GM19324 (cell line): ENCODE data around the gene TNFSF15.

Experiments used
- ATAC-seq: cut with Tn5 transposase; IDR thresholded peaks from one replicate; pipeline ENCODE4 v1.9.1; 2021; ENCODE audit warnings: mild to moderate bottlenecking, moderate library complexity; ENCODE audit not compliant: unreplicated experiment, low FRiP score

The TNFSF15 gene

GRCh38 chr9:114805670-114806525 lies at the start of gene TNFSF15:
TSS of gene TNFSF15 (minus strand) at chr9:114806039. CDS start at chr9:114806012, 27 bp downstream.
- peak; percentile 98 for ATAC-seq

- ATAC-seq = no peak
These were observed 49.6 kb upstream of the TNFSF15 start for GRCh38 chr9:114855488-114855887.

GRCh38 chr9:114854736-114855355 lies 49.0 kb upstream of the TNFSF15 start:
- no peak for ATAC-seq

GRCh38 chr9:114853071-114853855 lies 47.4 kb upstream of the TNFSF15 start:
- ATAC-seq = no peak

GRCh38 chr9:114852050-114852594 lies 46.3 kb upstream of the TNFSF15 start:
- ATAC-seq = no peak

GRCh38 chr9:114851306-114851705 lies 45.5 kb upstream of the TNFSF15 start:
- ATAC-seq = no peak

GRCh38 chr9:114850871-114851270 lies 45.0 kb upstream of the TNFSF15 start:
- no peak for ATAC-seq

GRCh38 chr9:114849450-114849849 lies 43.6 kb upstream of the TNFSF15 start:
- ATAC-seq = no peak

- ATAC-seq = no peak
These were observed 41.9 kb upstream of the TNFSF15 start for GRCh38 chr9:114847492-114848417.

GRCh38 chr9:114845373-114845772 lies 39.5 kb upstream of the TNFSF15 start:
- no peak for ATAC-seq

- ATAC-seq = no peak
These were observed 38.9 kb upstream of the TNFSF15 start for GRCh38 chr9:114844766-114845165.

- no peak for ATAC-seq
These were observed 32.1 kb upstream of the TNFSF15 start for GRCh38 chr9:114837923-114838322.

- no peak for ATAC-seq
These were observed 30.9 kb upstream of the TNFSF15 start for GRCh38 chr9:114836769-114837168.

GRCh38 chr9:114834386-114834785 lies 28.5 kb upstream of the TNFSF15 start:
- ATAC-seq = no peak

GRCh38 chr9:114830546-114830945 lies 24.7 kb upstream of the TNFSF15 start:
- no peak for ATAC-seq

- no peak for ATAC-seq
These were observed 24.0 kb upstream of the TNFSF15 start for GRCh38 chr9:114829574-114830440.

- no peak for ATAC-seq
These were observed 22.4 kb upstream of the TNFSF15 start for GRCh38 chr9:114828303-114828650.

- no peak for ATAC-seq
These were observed 21.9 kb upstream of the TNFSF15 start for GRCh38 chr9:114827641-114828302.
